Gastroesophageal sphincter (tissue), 4 donors: ENCODE data around the gene F2R. TPM values are rescaled to one million over a fixed set of nuclear protein-coding genes. Genes with fewer than 3 reads are reported as not detected.

Experiments used
- ATAC-seq: fragments of 150-250 bp; one replicate; pipeline ENCODE4 v1.9.1; 2016; ENCODE audit warnings: mild to moderate bottlenecking, moderate library complexity
- H3K27ac ChIP-seq, 4 donors: fragments of 200-600 bp; sonication (generic) in 3 of 4; 1 replicate in 3 of 4; 2 replicates in 1 of 4; pipeline ENCODE4 v1.5.1; 2016 to 2019
- H3K27me3 ChIP-seq: fragments of 200-600 bp; sonication (generic); one replicate; pipeline ENCODE4 v1.5.1; 2019
- H3K36me3 ChIP-seq, 2 donors: fragments of 200-600 bp; sonication (generic); one replicate each; pipeline ENCODE4 v1.5.1; 2019; ENCODE audit warnings: control low read depth in 1 of 2
- H3K4me1 ChIP-seq, 3 donors: fragments of 200-600 bp; sonication (generic); 1 replicate in 2 of 3; 2 replicates in 1 of 3; pipeline ENCODE4 v1.5.1; 2016 to 2019; ENCODE audit warnings: control low read depth in 2 of 3
- H3K4me3 ChIP-seq, 2 donors: fragments of 200-600 bp; sonication (generic); one replicate each; pipeline ENCODE4 v1.5.1; 2019; ENCODE audit warnings: mild to moderate bottlenecking in 1 of 2, moderate library complexity in 1 of 2
- H3K9me3 ChIP-seq, 3 donors: fragments of 200-600 bp; sonication (generic); one replicate each; pipeline ENCODE4 v1.5.1; 2017 to 2019; ENCODE audit warnings: control low read depth in 2 of 3
- EP300 ChIP-seq: sonication (generic); formaldehyde crosslinking; IDR thresholded peaks from one replicate; pipeline ENCODE4 v1.6.1; 2017; ENCODE audit warnings: antibody characterized with exemption, mild to moderate bottlenecking
- POLR2A ChIP-seq, 2 donors: fragments of 450-650 bp; IDR thresholded peaks; one replicate each; pipeline ENCODE4 v1.6.1; 2017; ENCODE audit warnings: antibody characterized with exemption in 2 of 2, mild to moderate bottlenecking in 2 of 2, moderate library complexity in 1 of 2
- POLR2AphosphoS5 ChIP-seq: sonication (generic); formaldehyde crosslinking; IDR thresholded peaks from one replicate; pipeline ENCODE4 v1.6.1; 2017; ENCODE audit warnings: antibody characterized with exemption
- WGBS, 2 donors: methylation state at CpG; one replicate each; pipeline ENCODE4 v1.1.5; 2018; ENCODE audit warnings: low coverage in 1 of 2; 5-methylcytosine and 5-hydroxymethylcytosine counted together
- total RNA-seq, 4 donors: library from RNA; depleted of rRNA; stranded (reverse); fragments of >200 nt; gene quantifications; one replicate each; pipeline ENCODE4 v1.1.0, GENCODE V29; 2016
- TF ChIP-seq, protein P1 (sequence below), 4 experiments: fragments of 200-600 bp in 2 of 4; fragments of 450-650 bp in 2 of 4; sonication (generic) in 1 of 4; IDR thresholded peaks; one replicate each; pipeline ENCODE4 v1.5.1; 2017 to 2019; ENCODE audit warnings: antibody characterized with exemption in 4 of 4, mild to moderate bottlenecking in 2 of 4, moderate library complexity in 2 of 4

F2R gene
- total RNA-seq, 4 donors from 2014 or later, result 7.5 to 20.9 (median 11.3) TPM

DNA sequence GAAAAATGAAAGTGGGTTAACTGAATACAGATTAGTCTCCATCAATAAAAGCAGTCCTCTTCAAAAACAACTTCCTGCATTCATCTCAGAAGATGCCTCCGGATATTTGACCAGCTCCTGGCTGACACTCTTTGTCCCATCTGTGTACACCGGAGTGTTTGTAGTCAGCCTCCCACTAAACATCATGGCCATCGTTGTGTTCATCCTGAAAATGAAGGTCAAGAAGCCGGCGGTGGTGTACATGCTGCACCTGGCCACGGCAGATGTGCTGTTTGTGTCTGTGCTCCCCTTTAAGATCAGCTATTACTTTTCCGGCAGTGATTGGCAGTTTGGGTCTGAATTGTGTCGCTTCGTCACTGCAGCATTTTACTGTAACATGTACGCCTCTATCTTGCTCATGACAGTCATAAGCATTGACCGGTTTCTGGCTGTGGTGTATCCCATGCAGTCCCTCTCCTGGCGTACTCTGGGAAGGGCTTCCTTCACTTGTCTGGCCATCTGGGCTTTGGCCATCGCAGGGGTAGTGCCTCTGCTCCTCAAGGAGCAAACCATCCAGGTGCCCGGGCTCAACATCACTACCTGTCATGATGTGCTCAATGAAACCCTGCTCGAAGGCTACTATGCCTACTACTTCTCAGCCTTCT lies 16.6 kb downstream of the F2R start:
- 87 to 95% methylated on average over 9 to 10 of the region's 15 CpGs for WGBS, 2 donors
- TF ChIP-seq, protein P1, sequence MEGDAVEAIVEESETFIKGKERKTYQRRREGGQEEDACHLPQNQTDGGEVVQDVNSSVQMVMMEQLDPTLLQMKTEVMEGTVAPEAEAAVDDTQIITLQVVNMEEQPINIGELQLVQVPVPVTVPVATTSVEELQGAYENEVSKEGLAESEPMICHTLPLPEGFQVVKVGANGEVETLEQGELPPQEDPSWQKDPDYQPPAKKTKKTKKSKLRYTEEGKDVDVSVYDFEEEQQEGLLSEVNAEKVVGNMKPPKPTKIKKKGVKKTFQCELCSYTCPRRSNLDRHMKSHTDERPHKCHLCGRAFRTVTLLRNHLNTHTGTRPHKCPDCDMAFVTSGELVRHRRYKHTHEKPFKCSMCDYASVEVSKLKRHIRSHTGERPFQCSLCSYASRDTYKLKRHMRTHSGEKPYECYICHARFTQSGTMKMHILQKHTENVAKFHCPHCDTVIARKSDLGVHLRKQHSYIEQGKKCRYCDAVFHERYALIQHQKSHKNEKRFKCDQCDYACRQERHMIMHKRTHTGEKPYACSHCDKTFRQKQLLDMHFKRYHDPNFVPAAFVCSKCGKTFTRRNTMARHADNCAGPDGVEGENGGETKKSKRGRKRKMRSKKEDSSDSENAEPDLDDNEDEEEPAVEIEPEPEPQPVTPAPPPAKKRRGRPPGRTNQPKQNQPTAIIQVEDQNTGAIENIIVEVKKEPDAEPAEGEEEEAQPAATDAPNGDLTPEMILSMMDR (IDR thresholded peaks at IDR 0.05), result no peak
- Histone ChIP-seq H3K4me3 (no peak overlapping the region), H3K27me3 (no peaks in the 10 kb centered on the region), H3K9me3 (peaks cover 0 to 28% (median 0%) of the 10 kb centered on the region in 3 donors), H3K4me1 (no peaks in the 10 kb centered on the region), H3K36me3 (peaks cover 0 to 11% of the 10 kb centered on the region in 2 donors), H3K27ac (no peak overlapping the region)
- no peak for ATAC-seq

DNA sequence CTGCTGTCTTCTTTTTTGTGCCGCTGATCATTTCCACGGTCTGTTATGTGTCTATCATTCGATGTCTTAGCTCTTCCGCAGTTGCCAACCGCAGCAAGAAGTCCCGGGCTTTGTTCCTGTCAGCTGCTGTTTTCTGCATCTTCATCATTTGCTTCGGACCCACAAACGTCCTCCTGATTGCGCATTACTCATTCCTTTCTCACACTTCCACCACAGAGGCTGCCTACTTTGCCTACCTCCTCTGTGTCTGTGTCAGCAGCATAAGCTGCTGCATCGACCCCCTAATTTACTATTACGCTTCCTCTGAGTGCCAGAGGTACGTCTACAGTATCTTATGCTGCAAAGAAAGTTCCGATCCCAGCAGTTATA lies 17.1 kb downstream of the F2R start:
- no peak for ATAC-seq
- Histone ChIP-seq H3K9me3 (peaks cover 0 to 28% (median 0%) of the 10 kb centered on the region in 3 donors), H3K27me3 (no peaks in the 10 kb centered on the region), H3K27ac (no peak overlapping the region), H3K4me1 (no peaks in the 10 kb centered on the region), H3K36me3 (peaks cover 0 to 11% of the 10 kb centered on the region in 2 donors), H3K4me3 (no peak overlapping the region)
- 87 to 93% methylated on average over 10 to 13 of the region's 13 CpGs for WGBS, 2 donors
- TF ChIP-seq EP300 (no peak), POLR2AphosphoS5 (no peak), POLR2A (IDR thresholded peaks at IDR 0.05) (no peak)
- TF ChIP-seq, protein P1 (IDR thresholded peaks at IDR 0.05), result no peak

DNA sequence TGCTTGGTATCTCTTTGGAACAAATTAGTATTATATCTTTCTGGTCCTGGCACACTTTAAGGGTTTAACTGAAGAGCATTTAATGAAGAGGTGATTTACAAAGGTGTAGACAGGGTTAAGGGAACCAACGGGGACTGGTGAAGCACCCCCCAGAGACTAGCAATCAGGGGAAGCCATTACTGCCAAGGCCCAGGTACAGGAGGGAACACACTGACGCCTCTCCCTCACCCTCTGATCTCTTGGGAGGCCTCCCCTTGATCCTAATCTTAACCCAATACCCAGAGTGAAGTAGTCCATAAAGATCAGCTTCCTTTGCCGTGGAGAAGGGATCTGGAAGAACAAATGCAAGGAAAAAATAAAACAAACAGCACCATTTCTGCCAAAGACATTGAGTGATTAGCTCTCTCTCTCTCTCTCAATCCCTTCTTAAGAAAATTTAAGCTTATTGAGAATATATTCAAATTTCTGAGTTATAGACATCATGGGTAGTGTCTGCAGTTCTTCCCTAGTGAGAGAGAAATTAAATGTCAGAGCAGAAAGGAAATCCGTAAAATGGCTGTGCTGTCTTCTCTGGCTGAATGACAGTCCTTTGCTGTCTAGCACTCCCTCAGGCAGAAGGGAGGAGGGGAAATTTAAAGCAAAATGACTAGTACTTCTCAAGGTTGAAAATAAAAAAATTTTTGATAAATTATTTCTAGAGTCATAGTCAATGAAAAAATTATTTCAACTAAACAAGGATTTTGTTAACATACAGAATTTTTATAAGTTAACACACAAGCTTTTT lies 20.0 kb downstream of the F2R start:
- H3K36me3 ChIP-seq, result peaks cover 0 to 11% of the 10 kb centered on the region in 2 donors
- no peak for ATAC-seq

DNA sequence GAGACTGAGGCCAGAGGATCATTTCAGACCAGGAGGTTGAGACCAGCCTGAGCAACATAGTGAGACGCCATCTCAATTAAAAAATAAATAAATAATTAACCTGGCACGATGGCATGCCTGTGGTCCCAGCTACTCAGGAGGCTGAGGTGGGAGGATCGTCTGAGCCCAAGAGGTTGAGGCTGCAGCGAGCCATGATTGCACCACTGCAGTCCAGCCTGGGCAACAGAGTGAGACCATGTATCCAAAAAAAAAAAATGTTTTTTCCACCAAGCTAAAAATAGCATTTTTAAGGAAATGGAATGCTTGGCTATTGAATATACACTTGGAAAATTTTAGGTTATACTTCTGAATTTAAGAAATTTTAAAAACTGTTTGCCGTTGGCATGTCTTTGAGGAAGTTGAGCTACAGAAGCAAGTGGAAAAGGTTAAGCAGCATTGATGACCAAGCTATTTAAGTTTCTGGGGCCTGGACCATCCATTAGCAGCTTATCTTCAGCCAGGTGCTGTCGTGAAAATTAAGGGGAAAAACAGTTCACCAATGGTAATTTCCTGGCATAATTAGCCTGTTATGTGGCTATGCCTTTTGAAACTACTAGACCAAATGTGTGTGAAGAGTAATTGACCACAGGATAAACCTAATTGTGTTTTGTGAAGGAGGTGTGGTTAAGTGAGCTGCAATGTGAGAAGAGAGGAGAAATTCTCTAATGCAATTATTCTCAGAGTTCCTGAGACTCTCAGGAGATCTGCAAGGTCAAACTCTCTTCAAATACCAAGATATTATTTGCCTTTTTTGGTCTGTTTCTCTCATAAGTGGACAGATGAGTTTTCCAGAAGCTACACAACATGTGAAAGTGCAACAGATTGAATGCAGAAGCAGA lies 21.0 kb downstream of the F2R start:
- no peaks in the 10 kb centered on the region for H3K27me3 ChIP-seq
- H3K9me3 ChIP-seq, result no peaks in the 10 kb centered on the region
- H3K27ac ChIP-seq, result no peak overlapping the region
- H3K4me3 ChIP-seq, result no peak overlapping the region
- TF ChIP-seq, protein P1 (IDR thresholded peaks at IDR 0.05), result no peak
- no peak for TF ChIP-seq POLR2AphosphoS5
- no peak for TF ChIP-seq EP300
- TF ChIP-seq POLR2A (IDR thresholded peaks at IDR 0.05), result no peak
- ATAC-seq, result no peak
- no peaks in the 10 kb centered on the region for H3K4me1 ChIP-seq
- H3K36me3 ChIP-seq, result peaks cover 0 to 11% of the 10 kb centered on the region in 2 donors
- WGBS, 2 donors, result 69 to 77% methylated on average over 5 of the region's 6 CpGs

More for the DNA sequence above, 20.0 kb downstream of the F2R start:
- Histone ChIP-seq H3K27me3 (no peaks in the 10 kb centered on the region), H3K4me3 (no peak overlapping the region), H3K4me1 (no peaks in the 10 kb centered on the region), H3K9me3 (peaks cover 0 to 3% (median 0%) of the 10 kb centered on the region in 3 donors), H3K27ac (no peak overlapping the region)
- TF ChIP-seq POLR2AphosphoS5 (no peak), EP300 (no peak), POLR2A (IDR thresholded peaks at IDR 0.05) (no peak)
- TF ChIP-seq, protein P1 (IDR thresholded peaks at IDR 0.05), result no peak
- WGBS, 2 donors, result 48 to 82% methylated on average over 3 to 4 of the region's 4 CpGs
